ENCODE measurements around the gene PROC. TPM values are rescaled to one million over a fixed set of nuclear protein-coding genes. Genes with fewer than 3 reads are reported as not detected.

The PROC gene
- total RNA-seq, 2 donors from 2014 or later, result not detected

DNA sequence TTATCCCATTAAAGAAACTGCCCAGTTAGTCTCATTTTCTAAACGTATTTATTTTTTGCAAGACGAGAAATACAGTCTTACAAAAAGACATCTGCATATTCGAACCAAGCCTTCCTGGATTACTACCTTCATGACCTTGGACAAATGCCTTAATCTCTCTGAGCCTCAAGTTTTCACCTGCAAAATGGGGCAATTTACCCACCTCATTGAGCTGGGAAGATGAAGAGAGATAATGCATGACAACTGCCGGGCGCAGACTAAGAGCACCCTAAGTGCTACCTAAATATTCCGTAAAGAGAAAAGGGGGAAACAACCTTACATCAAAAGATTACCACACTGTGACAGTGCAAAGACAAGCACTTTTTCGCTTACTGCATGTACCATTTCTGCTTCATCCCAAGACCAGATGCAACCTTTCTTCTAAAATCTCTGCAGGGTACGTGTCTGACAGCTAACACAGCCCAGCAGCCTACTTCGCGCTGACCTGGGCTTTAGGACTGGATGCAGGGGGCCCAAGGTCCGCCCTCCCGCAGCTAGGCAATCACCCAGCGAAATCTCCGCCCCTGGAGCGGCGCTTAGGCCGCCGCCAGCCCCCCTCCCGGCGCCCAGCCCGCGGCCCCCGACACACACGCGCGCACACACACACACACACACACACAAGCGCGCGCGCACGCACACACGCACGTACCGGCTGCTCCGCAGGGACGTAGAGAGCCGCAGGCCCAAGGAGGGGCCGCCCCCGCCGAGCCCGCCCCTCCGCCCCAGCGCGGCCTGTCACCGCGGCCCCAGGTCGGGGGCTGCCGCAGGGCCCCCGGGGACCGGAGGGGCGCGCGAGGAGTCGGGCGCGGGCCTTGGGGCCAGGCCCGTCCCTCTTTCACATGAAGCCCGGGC is 31.2 kb upstream of the PROC start:
- peak overlapping the region; percentile 97 for H3K27ac Mint-ChIP-seq

DNA sequence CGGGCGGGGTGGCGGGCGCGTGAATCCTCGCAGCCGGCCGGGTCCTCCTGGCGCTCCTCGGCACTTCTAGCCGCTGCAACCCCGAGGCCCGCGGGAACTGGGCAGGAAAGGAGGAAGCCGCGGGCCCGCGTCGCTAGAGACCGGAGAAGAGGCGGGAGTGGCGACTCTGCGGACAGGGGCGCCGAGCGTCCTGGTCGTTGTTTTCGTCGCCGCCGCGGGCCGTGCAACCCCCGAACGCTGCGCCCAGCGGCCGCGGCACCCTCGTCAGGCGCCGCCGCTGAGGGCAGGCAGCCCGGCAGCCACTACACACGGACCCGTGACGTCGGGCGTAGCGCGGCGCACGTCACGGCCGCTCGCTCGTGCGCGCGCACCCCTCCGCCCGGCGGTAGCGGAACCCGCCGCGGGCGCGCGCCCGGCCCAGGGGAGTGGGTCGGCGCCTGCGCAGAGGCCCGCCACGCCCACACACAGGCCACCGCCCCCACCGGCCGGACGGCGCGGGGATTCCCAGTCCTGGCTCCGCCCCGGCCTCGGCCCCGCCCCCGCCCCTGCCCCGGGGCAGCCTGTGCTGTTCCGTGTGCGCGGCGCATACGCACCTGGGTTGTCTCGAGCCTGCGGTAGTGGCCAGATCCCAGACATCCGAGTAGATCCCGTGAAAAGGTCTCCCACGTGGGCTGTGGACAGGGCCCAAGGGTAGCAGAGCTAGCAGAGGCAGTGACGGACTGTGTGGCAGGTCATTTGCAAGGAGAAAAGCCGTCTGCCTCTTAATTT is 30.4 kb upstream of the PROC start, which contains the start of gene MAP3K2:
MAP3K2 (minus strand) TSS at position 321 of the 768 bp plus-strand sequence. CDS start 44,846 bp downstream, outside the sequence.
- no peaks in the 10 kb centered on the region for H3K27me3 Mint-ChIP-seq
- H3K9me3 ChIP-seq (ENCODE audit: control insufficient read depth, low read length, poor library complexity, severe bottlenecking), result no peaks in the 10 kb centered on the region
- H3K27ac Mint-ChIP-seq, result peak within 1 kb of the TSS; percentile 97
- H3K36me3 Mint-ChIP-seq (ENCODE audit: low read depth), result no peaks in the 10 kb centered on the region
- H3K4me1 Mint-ChIP-seq, result peaks cover 50% of the 10 kb centered on the region
- DNase-seq (peak; percentile 95 to 99 (median 98)), ATAC-seq (peak; percentile 82)
- peak within 1 kb of the TSS; percentile 93 for H3K4me3 Mint-ChIP-seq

More for the DNA sequence above, 31.2 kb upstream of the PROC start:
- ATAC-seq, result peak; percentile 74
- Mint-ChIP-seq H3K4me1 (peaks cover 53% of the 10 kb centered on the region), H3K4me3 (peak overlapping the region; percentile 93), H3K36me3 (ENCODE audit: low read depth) (no peaks in the 10 kb centered on the region), H3K27me3 (no peaks in the 10 kb centered on the region)
- H3K9me3 ChIP-seq (ENCODE audit: control insufficient read depth, low read length, poor library complexity, severe bottlenecking), result no peaks in the 10 kb centered on the region
- peak; percentile 68 to 75 (median 74) for DNase-seq

- Mint-ChIP-seq H3K36me3 (ENCODE audit: low read depth) (no peaks in the 10 kb centered on the region), H3K27ac (peak overlapping the region; percentile 97), H3K4me1 (peaks cover 44% of the 10 kb centered on the region), H3K27me3 (no peaks in the 10 kb centered on the region), H3K4me3 (peak overlapping the region; percentile 93)
- ATAC-seq, result peak; percentile 9
- DNase-seq, result no peak
- no peaks in the 10 kb centered on the region for H3K9me3 ChIP-seq (ENCODE audit: control insufficient read depth, low read length, poor library complexity, severe bottlenecking)
Observed at GRCh38 chr2:127388423-127389164, 29.6 kb upstream of the PROC start.

DNA sequence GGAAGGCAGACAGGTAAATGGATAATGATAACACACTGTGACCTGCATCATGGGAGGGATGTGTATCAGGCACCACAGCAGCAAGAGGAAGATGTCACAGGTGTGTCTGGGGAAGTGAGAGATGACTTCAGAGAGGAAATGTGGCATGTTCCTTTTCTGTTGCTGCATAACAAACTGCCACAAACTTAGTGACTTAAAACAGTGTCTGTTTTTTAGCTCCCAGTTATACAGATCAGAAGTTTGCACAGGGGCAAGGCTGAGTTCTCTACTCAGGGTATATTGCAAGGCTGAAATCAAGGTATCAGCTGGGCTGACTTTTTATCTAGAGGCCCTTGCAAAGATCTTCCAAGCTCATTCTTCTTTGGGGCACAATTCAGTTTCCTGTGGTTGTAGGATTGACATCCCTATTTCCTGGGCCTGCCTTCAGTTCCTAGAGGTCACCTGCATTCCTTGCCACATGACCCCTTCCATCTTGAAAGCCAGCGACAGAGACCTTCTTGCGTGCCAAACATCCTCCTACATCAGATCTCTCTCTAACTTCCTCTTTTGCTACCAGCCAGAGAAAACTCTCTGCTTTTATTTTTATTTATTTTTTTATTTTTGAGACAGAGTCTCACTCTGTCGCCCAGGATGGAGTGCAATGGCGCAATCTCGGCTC is 28.3 kb upstream of the PROC start:
- ATAC-seq (no peak), DNase-seq (no peak)
- H3K4me1 Mint-ChIP-seq, result peaks cover 38% of the 10 kb centered on the region
- H3K27ac Mint-ChIP-seq, result peak overlapping the region; percentile 97
- H3K9me3 ChIP-seq (ENCODE audit: control insufficient read depth, low read length, poor library complexity, severe bottlenecking), result no peaks in the 10 kb centered on the region
- H3K27me3 Mint-ChIP-seq, result no peaks in the 10 kb centered on the region
- H3K4me3 Mint-ChIP-seq, result no peak overlapping the region
- H3K36me3 Mint-ChIP-seq (ENCODE audit: low read depth), result no peaks in the 10 kb centered on the region

DNA sequence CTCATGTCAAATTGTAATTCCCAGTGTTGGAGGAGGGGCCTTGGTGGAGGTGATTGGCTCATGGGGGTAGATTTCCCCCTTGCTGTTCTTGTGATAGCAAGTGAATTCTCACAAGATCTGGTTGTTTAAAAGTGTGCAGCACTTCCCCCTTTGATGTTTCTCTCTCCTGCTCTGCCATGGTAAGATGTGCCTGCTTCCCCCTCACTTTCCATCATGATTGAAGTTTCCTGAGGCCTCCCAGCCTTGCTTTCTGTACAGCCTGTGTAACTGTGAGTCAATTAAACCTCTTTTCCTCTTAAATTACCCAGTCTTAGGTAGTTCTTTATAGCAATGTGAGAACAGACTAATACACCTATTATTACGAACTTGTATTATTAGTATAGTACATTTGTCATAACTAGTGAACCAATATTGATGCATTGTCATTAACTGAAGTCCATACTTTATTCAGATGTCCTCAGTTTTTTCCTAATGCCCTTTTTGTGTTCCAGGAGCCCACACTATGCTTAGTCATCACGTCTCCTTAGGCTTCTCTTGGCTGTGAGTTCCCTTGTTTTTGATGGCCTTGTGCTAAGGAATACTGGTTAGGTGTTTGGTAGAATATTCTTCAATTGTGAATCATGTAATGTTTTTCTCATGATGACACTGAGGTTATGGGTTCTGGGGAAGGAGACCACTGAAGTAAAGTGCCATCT is 25.9 kb upstream of the PROC start:
- Mint-ChIP-seq H3K4me1 (peaks cover 18% of the 10 kb centered on the region), H3K27me3 (peaks cover under 1% of the 10 kb centered on the region), H3K36me3 (ENCODE audit: low read depth) (peaks cover under 1% of the 10 kb centered on the region), H3K4me3 (no peak overlapping the region), H3K27ac (no peak overlapping the region)
- DNase-seq (no peak), ATAC-seq (no peak)
- H3K9me3 ChIP-seq (ENCODE audit: control insufficient read depth, low read length, poor library complexity, severe bottlenecking), result no peaks in the 10 kb centered on the region

DNA sequence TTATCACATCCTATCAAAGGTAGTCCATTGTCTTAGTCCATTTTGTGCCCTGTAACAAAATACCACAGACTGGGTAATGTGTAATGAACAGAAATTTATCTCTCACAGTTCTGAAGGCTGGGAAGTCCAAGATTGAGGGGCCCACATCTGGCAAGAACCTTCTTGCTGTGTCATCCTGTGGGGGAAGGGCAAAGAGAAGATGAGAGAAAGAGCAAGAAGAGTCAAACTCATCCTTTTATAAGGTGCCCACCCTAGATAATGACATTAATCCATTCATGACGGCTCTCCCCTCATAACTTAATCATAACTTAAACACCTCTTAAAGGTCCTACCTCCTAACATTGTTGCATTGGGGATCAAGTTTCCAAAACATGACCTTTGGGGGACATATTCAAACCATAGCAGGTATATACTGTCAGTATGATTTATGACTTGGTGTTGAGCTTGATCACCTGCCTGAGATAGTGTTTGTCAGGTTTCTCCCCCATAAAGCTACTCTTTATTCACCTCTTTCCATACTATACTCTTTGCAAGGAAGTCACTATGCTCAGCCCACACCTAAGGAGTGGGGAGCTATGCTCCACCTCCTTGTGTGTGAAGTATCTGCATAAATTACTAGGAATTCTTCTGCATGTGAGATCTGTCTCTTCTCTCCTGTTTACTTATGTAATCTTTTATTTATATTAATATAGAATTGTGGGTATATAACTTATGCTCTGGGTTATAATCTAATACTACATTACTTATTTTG is 25.2 kb upstream of the PROC start:
- Mint-ChIP-seq H3K27ac (no peak overlapping the region), H3K36me3 (ENCODE audit: low read depth) (peaks cover 4% of the 10 kb centered on the region), H3K27me3 (peaks cover 8% of the 10 kb centered on the region), H3K4me3 (no peak overlapping the region), H3K4me1 (peaks cover 18% of the 10 kb centered on the region)
- DNase-seq (no peak), ATAC-seq (no peak)
- no peaks in the 10 kb centered on the region for H3K9me3 ChIP-seq (ENCODE audit: control insufficient read depth, low read length, poor library complexity, severe bottlenecking)

DNA sequence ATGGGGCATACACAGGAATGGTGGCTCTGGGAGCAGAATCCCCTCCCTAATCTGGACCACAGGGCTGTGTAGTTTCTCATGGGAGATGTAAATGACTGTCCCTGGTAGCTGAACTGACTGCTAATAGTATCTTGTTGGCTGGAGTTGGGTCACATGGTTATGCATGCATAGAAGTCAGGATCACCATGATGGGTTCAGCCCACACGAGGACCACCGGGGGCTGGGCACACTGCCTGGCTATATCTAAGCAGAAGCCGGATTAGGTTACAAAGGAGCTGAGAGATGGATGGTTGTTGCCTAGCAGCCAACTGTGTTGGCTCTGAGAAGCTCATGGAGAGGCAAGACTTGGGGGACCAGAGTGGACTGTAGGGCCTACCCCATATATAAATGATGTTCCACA is 23.7 kb upstream of the PROC start:
- H3K9me3 ChIP-seq (ENCODE audit: control insufficient read depth, low read length, poor library complexity, severe bottlenecking), result no peaks in the 10 kb centered on the region
- ATAC-seq, result no peak
- no peak for DNase-seq
- peaks cover 19% of the 10 kb centered on the region for H3K27me3 Mint-ChIP-seq
- peaks cover 6% of the 10 kb centered on the region for H3K36me3 Mint-ChIP-seq (ENCODE audit: low read depth)
- peaks cover 6% of the 10 kb centered on the region for H3K4me1 Mint-ChIP-seq
- H3K27ac Mint-ChIP-seq, result no peak overlapping the region
- H3K4me3 Mint-ChIP-seq, result no peak overlapping the region

- no peak for ATAC-seq
Observed at GRCh38 chr2:127397568-127398238, 20.5 kb upstream of the PROC start.

GRCh38 chr2:127398239-127398590 is 20.0 kb upstream of the PROC start:
- Mint-ChIP-seq H3K4me1 (no peaks in the 10 kb centered on the region), H3K4me3 (no peak overlapping the region), H3K36me3 (ENCODE audit: low read depth) (peaks cover 6% of the 10 kb centered on the region), H3K27ac (no peak overlapping the region), H3K27me3 (peaks cover 28% of the 10 kb centered on the region)
- ATAC-seq, result peak; percentile 51
- no peak for DNase-seq
- H3K9me3 ChIP-seq (ENCODE audit: control insufficient read depth, low read length, poor library complexity, severe bottlenecking), result no peaks in the 10 kb centered on the region

More at GRCh38 chr2:127397568-127398238, 20.5 kb upstream of the PROC start:
- no peak for DNase-seq
- Mint-ChIP-seq H3K36me3 (ENCODE audit: low read depth) (peaks cover 6% of the 10 kb centered on the region), H3K27ac (no peak overlapping the region), H3K27me3 (peaks cover 28% of the 10 kb centered on the region), H3K4me1 (no peaks in the 10 kb centered on the region), H3K4me3 (no peak overlapping the region)
- H3K9me3 ChIP-seq (ENCODE audit: control insufficient read depth, low read length, poor library complexity, severe bottlenecking), result no peaks in the 10 kb centered on the region

- H3K27ac Mint-ChIP-seq, result no peak overlapping the region
- ATAC-seq, result no peak
- H3K36me3 Mint-ChIP-seq (ENCODE audit: low read depth), result peaks cover 6% of the 10 kb centered on the region
- H3K4me3 Mint-ChIP-seq, result no peak overlapping the region
- H3K27me3 Mint-ChIP-seq, result peaks cover 34% of the 10 kb centered on the region
- no peaks in the 10 kb centered on the region for H3K4me1 Mint-ChIP-seq
- H3K9me3 ChIP-seq (ENCODE audit: control insufficient read depth, low read length, poor library complexity, severe bottlenecking), result no peaks in the 10 kb centered on the region
- no peak for DNase-seq
Observed at GRCh38 chr2:127400533-127400896, 17.7 kb upstream of the PROC start.

- H3K9me3 ChIP-seq (ENCODE audit: control insufficient read depth, low read length, poor library complexity, severe bottlenecking), result no peaks in the 10 kb centered on the region
- Mint-ChIP-seq H3K4me1 (no peaks in the 10 kb centered on the region), H3K27ac (no peak overlapping the region), H3K27me3 (peaks cover 34% of the 10 kb centered on the region), H3K4me3 (no peak overlapping the region), H3K36me3 (ENCODE audit: low read depth) (peaks cover 6% of the 10 kb centered on the region)
- no peak for ATAC-seq
- no peak for DNase-seq
Observed at GRCh38 chr2:127400897-127401756, 17.1 kb upstream of the PROC start.

Data from T-helper 17 cell (primary cell).